H1 (cell line): ENCODE data around the gene RITA1. TPM values are rescaled to one million over a fixed set of nuclear protein-coding genes. Genes with fewer than 3 reads are reported as not detected.

Source experiments
- CHD2 ChIP-seq: IDR thresholded peaks from 2 replicates; pipeline ENCODE4 v1.6.1; 2012; ENCODE audit warnings: low read length, improper control_type of control experiment
- CHD7 ChIP-seq: fragments of 300-600 bp; sonication (generic); IDR thresholded peaks from 2 replicates; pipeline ENCODE4 v1.7.1; 2012; ENCODE audit warnings: low read length, moderate library complexity, mild to moderate bottlenecking, inconsistent platforms; ENCODE audit not compliant: insufficient replicate concordance
- HDAC6 ChIP-seq: IDR thresholded peaks from one replicate; pipeline ENCODE4 v1.7.1; 2012; ENCODE audit warnings: low read depth, mild to moderate bottlenecking, inconsistent platforms, low read length, moderate library complexity
- JUN ChIP-seq: IDR thresholded peaks from 2 replicates; pipeline ENCODE4 v1.6.1; 2011; ENCODE audit warnings: low read depth, mild to moderate bottlenecking, improper control_type of control experiment, low read length
- KDM1A ChIP-seq: fragments of 200-600, 300-600 bp; sonication (generic); IDR thresholded peaks from 2 replicates; pipeline ENCODE4 v1.7.1; 2016; ENCODE audit warnings: mild to moderate bottlenecking, low read length, borderline replicate concordance
- NANOG ChIP-seq: IDR thresholded peaks from 2 replicates; pipeline ENCODE4 v1.6.1; 2011; ENCODE audit warnings: low read length, low read depth, mild to moderate bottlenecking, inconsistent platforms; ENCODE audit not compliant: insufficient read depth, poor library complexity, severe bottlenecking
- POLR2A ChIP-seq, 2 experiments: IDR thresholded peaks; 1 replicate in 1 of 2; 2 replicates in 1 of 2; pipeline ENCODE4 v1.6.1; 2011; ENCODE audit warnings: low read depth in 2 of 2, low read length in 2 of 2, mild to moderate bottlenecking in 2 of 2; ENCODE audit errors: control extremely low read depth in 1 of 2
- RBBP5 ChIP-seq: IDR thresholded peaks from 2 replicates; pipeline ENCODE4 v1.7.1; 2012; ENCODE audit warnings: low read depth, mild to moderate bottlenecking, inconsistent platforms, low read length, moderate library complexity, borderline replicate concordance
- SIN3A ChIP-seq, 2 experiments: IDR thresholded peaks in 1 of 2; conservative IDR thresholded peaks in 1 of 2; 2 replicates each; pipeline ENCODE4 v1.6.1; 2011 to 2012; ENCODE audit warnings: low read length in 2 of 2, improper control_type of control experiment in 1 of 2, low read depth in 1 of 2, mild to moderate bottlenecking in 1 of 2
- SP1 ChIP-seq: IDR thresholded peaks from 2 replicates; pipeline ENCODE4 v1.6.1; 2011; ENCODE audit warnings: low read depth, low read length
- SP4 ChIP-seq: IDR thresholded peaks from 2 replicates; pipeline ENCODE4 v1.6.1; 2012; ENCODE audit warnings: low read length, inconsistent platforms
- SUZ12 ChIP-seq: fragments of 200-600 bp; sonication (generic); IDR thresholded peaks from 2 replicates; pipeline ENCODE4 v1.6.1; 2012; ENCODE audit warnings: mild to moderate bottlenecking, inconsistent platforms, low read length, moderate library complexity, mixed read lengths
- TBP ChIP-seq: IDR thresholded peaks from 2 replicates; pipeline ENCODE4 v1.6.1; 2011; ENCODE audit warnings: low read depth, low read length, improper control_type of control experiment
- polyA plus RNA-seq, 7 experiments: library from polyadenylated mRNA; depleted of rRNA in 3 of 7; stranded (reverse) in 5 of 7; unstranded in 2 of 7; fragments of >200 nt in 5 of 7; fragments of 200-250 nt in 2 of 7; gene quantifications; 1 replicate in 5 of 7; 2 replicates in 1 of 7; 4 replicates in 1 of 7; pipeline versions ENCODE4 v1.2.1 to v1.2.3, GENCODE V29; 2011 to 2013; ENCODE audit warnings: missing spikeins in 2 of 7, mixed read lengths in 2 of 7
- total RNA-seq: library from RNA; stranded (reverse); fragmentation: NEBNext Ultra II Directional; extraction: Animal tissue kit (Norgen Biotek cat#: 25700); gene quantifications from 2 replicates; pipeline ENCODE4 v1.2.1, GENCODE V29; 2021

Gene RITA1
- total and polyA plus RNA-seq, 2 of the 8 experiments (the other 6 are each of a cell fraction or from before 2014, with no cell fraction given): 24.1 to 25.8 TPM

- TF ChIP-seq CHD7: no peak
- no peak for TF ChIP-seq SP4
- no peak for TF ChIP-seq JUN
- peak in 1 of 2 experiments; percentile 40; a peak in 1 of 3 replicates for TF ChIP-seq POLR2A (IDR thresholded peaks at IDR 0.05; ENCODE audit: control extremely low read depth in 1 of 2, low read depth in 2 of 2, low read length in 2 of 2)
- no peak for TF ChIP-seq SUZ12
- TF ChIP-seq SIN3A (conservative IDR thresholded peaks at IDR 0.05 in 1 of 2, IDR thresholded peaks at IDR 0.05 in 1 of 2; ENCODE audit: low read depth in 1 of 2, low read length in 2 of 2): peak in 1 of 2 experiments; percentile 42; a peak in 1 of 4 replicates
- TF ChIP-seq CHD2: peak; percentile 73
- peak; percentile 48; the same call in 1 of the 2 replicates for TF ChIP-seq KDM1A
- TF ChIP-seq HDAC6: no peak
- TF ChIP-seq NANOG: no peak
- TF ChIP-seq TBP: no peak
- peak; percentile 73; the same call in 1 of the 2 replicates for TF ChIP-seq RBBP5
- peak; percentile 89 for TF ChIP-seq SP1
Observed at GRCh38 chr12:113184900-113185179, 681 bp upstream of the RITA1 start (continued).
